HepG2 (cell line): Measurements from ENCODE around the gene ULK4. TPM values are rescaled to one million over a fixed set of nuclear protein-coding genes. Genes with fewer than 3 reads are reported as not detected.

Experiments
- ATAC-seq: fragments of 200-7000 bp; cut with Tn5 transposase; 3 replicates; pipeline ENCODE4 v1.9.1; 2020; ENCODE audit warnings: mild to moderate bottlenecking, moderate library complexity
- BruUV-seq: library from RNA; stranded (reverse); fragments of 400-500 nt; replicated peaks from 2 replicates; lab custom pipeline; 2021; lab: Mats Ljungman, UMichigan
- CTCF ChIA-PET: fragments of 300-600 bp; formaldehyde crosslinking; extraction: SDS; loops from one replicate; lab custom pipeline; 2021; ENCODE audit warnings: low total read pairs, inconsistent platforms, low intra/inter-chr PET ratio; lab: Yijun Ruan, JAX
- POLR2A ChIA-PET: fragments of 350-600 bp; sonication (Branson Sonifier 250); formaldehyde crosslinking; loops from one replicate; lab custom pipeline; 2020; ENCODE audit warnings: antibody characterized with exemption, inconsistent platforms; lab: Yijun Ruan, JAX
- DNase-seq: peaks from one replicate; pipeline ENCODE4 v3.0.0-alpha.2; 2015; ENCODE audit warnings: low spot score
- FAIRE-seq: peaks from 3 replicates; lab custom pipeline; 2011; peaks lifted over from hg19 to GRCh38; lab: Jason Lieb, UNC
- H2AFZ ChIP-seq: one replicate; pipeline ENCODE4 v1.6.1; 2011; ENCODE audit warnings: low read length, inconsistent platforms
- H3K27ac ChIP-seq: fragments of 300-600 bp; 3 replicates; pipeline ENCODE4 v1.8.0; 2011; ENCODE audit warnings: mixed run types, mild to moderate bottlenecking, mixed read lengths, low read length, inconsistent platforms; ENCODE audit not compliant: insufficient read depth; ENCODE audit errors: extremely low read length
- H3K27me3 ChIP-seq, 2 experiments: fragments of 200-600 bp in 1 of 2; 2 replicates in 1 of 2; 3 replicates in 1 of 2; pipeline versions ENCODE4 v1.6.0 to v1.8.0; 2011; ENCODE audit warnings: low read length in 2 of 2, mild to moderate bottlenecking in 2 of 2, moderate library complexity in 2 of 2, inconsistent platforms in 1 of 2; ENCODE audit not compliant: insufficient read depth in 2 of 2, control insufficient read depth in 1 of 2
- H3K36me3 ChIP-seq, 2 experiments: fragments of 200-600 bp in 1 of 2; replicated peaks in 1 of 2; 2 replicates in 1 of 2; 3 replicates in 1 of 2; pipeline versions ENCODE4 v1.5.1 to v1.8.0; 2011; ENCODE audit warnings: low read length in 2 of 2, inconsistent platforms in 1 of 2; ENCODE audit not compliant: insufficient read depth in 2 of 2, control insufficient read depth in 1 of 2
- H3K4me1 ChIP-seq: 2 replicates; pipeline ENCODE4 v1.5.1; 2012; ENCODE audit warnings: low read length, inconsistent platforms; ENCODE audit not compliant: insufficient read depth
- H3K4me2 ChIP-seq: 2 replicates; pipeline ENCODE4 v1.6.0; 2011; ENCODE audit warnings: low read depth, low read length, inconsistent platforms
- H3K4me3 ChIP-seq, 3 experiments: fragments of 200-600 bp in 1 of 3; sonication (generic), shearing (Covaris generic) in 1 of 3; replicated peaks in 1 of 3; 2 replicates each; pipeline ENCODE4 v1.5.1; 2011 to 2016; ENCODE audit warnings: low read length in 3 of 3, inconsistent platforms in 2 of 3, low read depth in 2 of 3, mild to moderate bottlenecking in 2 of 3, control low read depth in 1 of 3, mixed read lengths in 1 of 3; ENCODE audit not compliant: insufficient read depth in 1 of 3
- H3K79me2 ChIP-seq: one replicate; pipeline ENCODE4 v1.6.1; 2011; ENCODE audit warnings: low read length, inconsistent platforms; ENCODE audit not compliant: insufficient read depth
- H3K9ac ChIP-seq: 2 replicates; pipeline ENCODE4 v1.6.0; 2011; ENCODE audit warnings: mild to moderate bottlenecking, low read depth, low read length, inconsistent platforms; ENCODE audit not compliant: insufficient read depth
- H3K9me3 ChIP-seq: 2 replicates; pipeline ENCODE4 v1.5.1; 2012; ENCODE audit warnings: mild to moderate bottlenecking, low read length
- H4K20me1 ChIP-seq: 2 replicates; pipeline ENCODE4 v1.6.0; 2011; ENCODE audit warnings: inconsistent platforms, mild to moderate bottlenecking, low read length, moderate library complexity; ENCODE audit not compliant: insufficient read depth
- BCL6 ChIP-seq: IDR thresholded peaks from 2 replicates; pipeline ENCODE4 v1.6.1; 2016; ENCODE audit warnings: missing genetic modification reagents, missing compliant biosample characterization
- GATAD2A ChIP-seq: IDR thresholded peaks from 2 replicates; pipeline ENCODE4 v1.6.1; 2016
- HDAC6 ChIP-seq: fragments of 200-600 bp; sonication (generic); IDR thresholded peaks from 2 replicates; pipeline ENCODE4 v1.7.0; 2017; ENCODE audit warnings: mild to moderate bottlenecking, antibody characterized with exemption, low read length, low read depth
- KAT2B ChIP-seq: fragments of 150-350 bp; IDR thresholded peaks from 2 replicates; pipeline ENCODE4 v1.6.1; 2014; ENCODE audit warnings: low read depth, low read length, borderline replicate concordance
- RFXAP ChIP-seq: sonication (generic); formaldehyde crosslinking; IDR thresholded peaks from 2 replicates; pipeline ENCODE4 v1.4.0; 2020; ENCODE audit warnings: missing genetic modification reagents, borderline replicate concordance
- SMYD3 ChIP-seq: sonication (generic); formaldehyde crosslinking; IDR thresholded peaks from 2 replicates; pipeline ENCODE4 v1.8.1; 2023; ENCODE audit warnings: mild to moderate bottlenecking, missing genetic modification reagents
- SYNCRIP ChIP-seq: fragments of 200-400 bp; formaldehyde crosslinking; IDR thresholded peaks from 2 replicates; pipeline ENCODE4 v1.6.1; 2018; ENCODE audit warnings: mild to moderate bottlenecking, low read depth, low read length; ENCODE audit not compliant: insufficient read depth
- YEATS2 ChIP-seq: sonication (generic); formaldehyde crosslinking; IDR thresholded peaks from 2 replicates; pipeline ENCODE4 v1.4.0; 2020; ENCODE audit warnings: missing genetic modification reagents, borderline replicate concordance
- YY1 ChIP-seq: IDR thresholded peaks from 2 replicates; pipeline ENCODE4 v1.6.1; 2011; ENCODE audit warnings: low read length, low read depth, moderate library complexity, mild to moderate bottlenecking; ENCODE audit not compliant: insufficient read depth, insufficient replicate concordance
- ZBTB42 ChIP-seq: sonication (generic); formaldehyde crosslinking; IDR thresholded peaks from 2 replicates; pipeline ENCODE4 v1.5.0; 2020; ENCODE audit warnings: mild to moderate bottlenecking, missing genetic modification reagents
- ZNF180 ChIP-seq: sonication (generic); formaldehyde crosslinking; IDR thresholded peaks from 2 replicates; pipeline ENCODE4 v1.4.0; 2020; ENCODE audit warnings: low read depth, missing genetic modification reagents, borderline replicate concordance
- ZNF225 ChIP-seq: sonication (generic); formaldehyde crosslinking; IDR thresholded peaks from 2 replicates; pipeline ENCODE4 v1.4.0; 2020; ENCODE audit warnings: mild to moderate bottlenecking, missing genetic modification reagents
- ZNF326 ChIP-seq: sonication (generic); formaldehyde crosslinking; IDR thresholded peaks from 2 replicates; pipeline ENCODE4 v1.4.0; 2020; ENCODE audit warnings: missing genetic modification reagents, borderline replicate concordance
- ZSCAN25 ChIP-seq: sonication (generic); formaldehyde crosslinking; IDR thresholded peaks from 2 replicates; pipeline ENCODE4 v1.8.0; 2022; ENCODE audit warnings: mild to moderate bottlenecking, missing genetic modification reagents
- in situ Hi-C: cut with HindIII; loops from 2 replicates; pipeline ENCODE4 v1.10.0; 2017; ENCODE audit warnings: low pct_unique_long_range_greater_than_20kb; ENCODE audit not compliant: extremely low pct_ligation_motif_present
- intact Hi-C: fragments of 100-400 bp; cut with micrococcal nuclease; formaldehyde crosslinking; loops from one replicate; pipeline ENCODE4 v1.10.0; 2022; ENCODE audit not compliant: unreplicated experiment
- polyA plus RNA-seq, 8 experiments: library from polyadenylated mRNA; depleted of rRNA in 3 of 8; stranded (reverse) in 7 of 8; unstranded in 1 of 8; fragments of >200 nt; fragmentation: Illumina TruSeq in 4 of 8; extraction: Trizol in 4 of 8; gene quantifications; 2 replicates each; pipeline versions ENCODE4 v1.2.1 to v1.2.3, GENCODE V29; 2011 to 2016; ENCODE audit warnings: low read depth in 4 of 8, missing spikeins in 1 of 8, mixed read lengths in 1 of 8; ENCODE audit not compliant: insufficient read depth in 1 of 8
- total RNA-seq, 5 experiments: library from RNA; depleted of rRNA; stranded (reverse); fragments of >200 nt; fragmentation: Illumina TruSeq; extraction: Trizol; gene quantifications; 2 replicates each; pipeline ENCODE4 v1.2.3, GENCODE V29; 2016; ENCODE audit warnings: low read depth in 1 of 5
- TF ChIP-seq, protein P1 (sequence below): sonication (generic); formaldehyde crosslinking; IDR thresholded peaks from 2 replicates; pipeline ENCODE4 v1.8.1; 2023; ENCODE audit warnings: mild to moderate bottlenecking, missing genetic modification reagents
- TF ChIP-seq, protein P2 (sequence below): sonication (generic); formaldehyde crosslinking; IDR thresholded peaks from 2 replicates; pipeline ENCODE4 v1.5.0; 2020; ENCODE audit warnings: missing genetic modification reagents
- TF ChIP-seq, protein P3 (sequence below): sonication (generic); formaldehyde crosslinking; IDR thresholded peaks from 2 replicates; pipeline ENCODE4 v1.4.0; 2020; ENCODE audit warnings: mild to moderate bottlenecking, missing genetic modification reagents

ULK4 gene
- total and polyA plus RNA-seq, 2 of the 13 experiments (the other 11 are each of a cell fraction or from before 2014, with no cell fraction given) = 6.7 to 11.8 TPM

DNA sequence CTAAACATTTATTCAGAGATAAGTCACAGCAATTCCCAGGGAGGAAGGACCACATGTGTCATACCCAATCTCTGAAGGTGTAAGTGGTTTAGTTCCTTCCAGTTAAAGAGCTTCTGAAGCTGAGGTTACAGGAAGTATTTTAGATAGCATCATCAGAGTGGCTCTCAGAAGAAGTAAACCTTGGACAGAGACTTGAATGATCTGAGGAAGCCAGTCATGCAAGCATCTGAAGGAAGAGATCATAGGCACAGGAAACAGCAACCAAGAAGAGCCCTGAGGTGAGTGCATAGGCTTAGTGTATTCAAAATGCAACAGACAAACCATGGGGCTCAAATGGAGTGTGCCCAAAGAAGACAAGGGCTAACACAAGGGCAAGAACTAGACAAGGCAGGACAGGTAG is 210.3 kb downstream of the ULK4 start:
- in situ Hi-C loops (no loop called here), intact Hi-C loops (no loop called here)
- no peaks in the 10 kb centered on the region for H3K4me1 ChIP-seq
- POLR2A ChIA-PET = no interaction called here
- no peak overlapping the region for H3K4me3 ChIP-seq
- ATAC-seq (no peak), FAIRE-seq (no peak), DNase-seq (no peak)
- no peak overlapping the region for H3K4me2 ChIP-seq
- TF ChIP-seq, protein P1, sequence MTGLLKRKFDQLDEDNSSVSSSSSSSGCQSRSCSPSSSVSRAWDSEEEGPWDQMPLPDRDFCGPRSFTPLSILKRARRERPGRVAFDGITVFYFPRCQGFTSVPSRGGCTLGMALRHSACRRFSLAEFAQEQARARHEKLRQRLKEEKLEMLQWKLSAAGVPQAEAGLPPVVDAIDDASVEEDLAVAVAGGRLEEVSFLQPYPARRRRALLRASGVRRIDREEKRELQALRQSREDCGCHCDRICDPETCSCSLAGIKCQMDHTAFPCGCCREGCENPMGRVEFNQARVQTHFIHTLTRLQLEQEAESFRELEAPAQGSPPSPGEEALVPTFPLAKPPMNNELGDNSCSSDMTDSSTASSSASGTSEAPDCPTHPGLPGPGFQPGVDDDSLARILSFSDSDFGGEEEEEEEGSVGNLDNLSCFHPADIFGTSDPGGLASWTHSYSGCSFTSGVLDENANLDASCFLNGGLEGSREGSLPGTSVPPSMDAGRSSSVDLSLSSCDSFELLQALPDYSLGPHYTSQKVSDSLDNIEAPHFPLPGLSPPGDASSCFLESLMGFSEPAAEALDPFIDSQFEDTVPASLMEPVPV (CRISPR knock-in tag) = no peak
- TF ChIP-seq YEATS2 (CRISPR knock-in tag) (no peak), YY1 (no peak), ZNF225 (CRISPR knock-in tag) (no peak), HDAC6 (no peak), SMYD3 (CRISPR knock-in tag) (no peak), BCL6 (CRISPR knock-in tag) (no peak), ZNF326 (no peak), KAT2B (no peak), RFXAP (CRISPR knock-in tag) (no peak), SYNCRIP (no peak), ZSCAN25 (CRISPR knock-in tag) (no peak), ZNF180 (CRISPR knock-in tag) (no peak), ZBTB42 (CRISPR knock-in tag) (no peak), GATAD2A (no peak)
- TF ChIP-seq, protein P2, sequence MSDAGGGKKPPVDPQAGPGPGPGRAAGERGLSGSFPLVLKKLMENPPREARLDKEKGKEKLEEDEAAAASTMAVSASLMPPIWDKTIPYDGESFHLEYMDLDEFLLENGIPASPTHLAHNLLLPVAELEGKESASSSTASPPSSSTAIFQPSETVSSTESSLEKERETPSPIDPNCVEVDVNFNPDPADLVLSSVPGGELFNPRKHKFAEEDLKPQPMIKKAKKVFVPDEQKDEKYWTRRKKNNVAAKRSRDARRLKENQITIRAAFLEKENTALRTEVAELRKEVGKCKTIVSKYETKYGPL (CRISPR knock-in tag) = no peak
- TF ChIP-seq, protein P3, sequence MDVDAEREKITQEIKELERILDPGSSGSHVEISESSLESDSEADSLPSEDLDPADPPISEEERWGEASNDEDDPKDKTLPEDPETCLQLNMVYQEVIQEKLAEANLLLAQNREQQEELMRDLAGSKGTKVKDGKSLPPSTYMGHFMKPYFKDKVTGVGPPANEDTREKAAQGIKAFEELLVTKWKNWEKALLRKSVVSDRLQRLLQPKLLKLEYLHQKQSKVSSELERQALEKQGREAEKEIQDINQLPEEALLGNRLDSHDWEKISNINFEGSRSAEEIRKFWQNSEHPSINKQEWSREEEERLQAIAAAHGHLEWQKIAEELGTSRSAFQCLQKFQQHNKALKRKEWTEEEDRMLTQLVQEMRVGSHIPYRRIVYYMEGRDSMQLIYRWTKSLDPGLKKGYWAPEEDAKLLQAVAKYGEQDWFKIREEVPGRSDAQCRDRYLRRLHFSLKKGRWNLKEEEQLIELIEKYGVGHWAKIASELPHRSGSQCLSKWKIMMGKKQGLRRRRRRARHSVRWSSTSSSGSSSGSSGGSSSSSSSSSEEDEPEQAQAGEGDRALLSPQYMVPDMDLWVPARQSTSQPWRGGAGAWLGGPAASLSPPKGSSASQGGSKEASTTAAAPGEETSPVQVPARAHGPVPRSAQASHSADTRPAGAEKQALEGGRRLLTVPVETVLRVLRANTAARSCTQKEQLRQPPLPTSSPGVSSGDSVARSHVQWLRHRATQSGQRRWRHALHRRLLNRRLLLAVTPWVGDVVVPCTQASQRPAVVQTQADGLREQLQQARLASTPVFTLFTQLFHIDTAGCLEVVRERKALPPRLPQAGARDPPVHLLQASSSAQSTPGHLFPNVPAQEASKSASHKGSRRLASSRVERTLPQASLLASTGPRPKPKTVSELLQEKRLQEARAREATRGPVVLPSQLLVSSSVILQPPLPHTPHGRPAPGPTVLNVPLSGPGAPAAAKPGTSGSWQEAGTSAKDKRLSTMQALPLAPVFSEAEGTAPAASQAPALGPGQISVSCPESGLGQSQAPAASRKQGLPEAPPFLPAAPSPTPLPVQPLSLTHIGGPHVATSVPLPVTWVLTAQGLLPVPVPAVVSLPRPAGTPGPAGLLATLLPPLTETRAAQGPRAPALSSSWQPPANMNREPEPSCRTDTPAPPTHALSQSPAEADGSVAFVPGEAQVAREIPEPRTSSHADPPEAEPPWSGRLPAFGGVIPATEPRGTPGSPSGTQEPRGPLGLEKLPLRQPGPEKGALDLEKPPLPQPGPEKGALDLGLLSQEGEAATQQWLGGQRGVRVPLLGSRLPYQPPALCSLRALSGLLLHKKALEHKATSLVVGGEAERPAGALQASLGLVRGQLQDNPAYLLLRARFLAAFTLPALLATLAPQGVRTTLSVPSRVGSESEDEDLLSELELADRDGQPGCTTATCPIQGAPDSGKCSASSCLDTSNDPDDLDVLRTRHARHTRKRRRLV = no peak
- no TSS peak for BruUV-seq
- H2AFZ ChIP-seq = no peak overlapping the region
- no peak overlapping the region for H3K9ac ChIP-seq
- H3K27ac ChIP-seq = no peak overlapping the region
- no peaks in the 10 kb centered on the region for H3K9me3 ChIP-seq
- H3K27me3 ChIP-seq = no peaks in the 10 kb centered on the region
- H4K20me1 ChIP-seq = no peaks in the 10 kb centered on the region
- CTCF ChIA-PET = no interaction called here
- H3K79me2 ChIP-seq = no peaks in the 10 kb centered on the region
- H3K36me3 ChIP-seq = no peaks in the 10 kb centered on the region
